ENCODE measurements around the gene TRAPPC3L. TPM values are rescaled to one million over a fixed set of nuclear protein-coding genes. Genes with fewer than 3 reads are reported as not detected.

Gene TRAPPC3L
- total and polyA plus RNA-seq, 9 of the 15 experiments (the other 6 are each of a cell fraction or from before 2014, with no cell fraction given): not detected

- peak; percentile 8; the same call in 1 of the 2 replicates for TF ChIP-seq MAFF (IDR thresholded peaks at IDR 0.05; ENCODE audit: low read length)
- no peak for TF ChIP-seq BRF2 (IDR thresholded peaks at IDR 0.05; ENCODE audit: borderline replicate concordance, insufficient read depth, insufficient read length)
- peak; percentile 65 for TF ChIP-seq ZNF316 (IDR thresholded peaks at IDR 0.05)
- no peak for TF ChIP-seq SREBF1 (IDR thresholded peaks at IDR 0.05; ENCODE audit: borderline replicate concordance, low read depth, low read length)
- TF ChIP-seq HOXB6 (CRISPR knock-in tag; IDR thresholded peaks at IDR 0.05; ENCODE audit: borderline replicate concordance): no peak
Observed at GRCh38 chr6:116536216-116536621, 9.3 kb downstream of the TRAPPC3L start (continued).

- no peak for TF ChIP-seq ZNF75A (CRISPR knock-in tag; IDR thresholded peaks at IDR 0.05)
- H3K4me1 ChIP-seq (replicated peaks in 1 of 2; ENCODE audit: control insufficient read depth in 2 of 2, insufficient read depth in 2 of 2, low read length in 2 of 2): no peaks in the 10 kb centered on the region
- ATAC-seq (no peak), DNase-seq (ENCODE audit: extremely low read depth in 1 of 4, low spot score in 3 of 4) (no peak), FAIRE-seq (no peak)
- CTCF ChIA-PET (ENCODE audit: low intra/inter-chr PET ratio): no interaction called here
- H3K9ac ChIP-seq (ENCODE audit: insufficient read depth in 1 of 2, low read depth in 2 of 2, low read length in 2 of 2): no peak overlapping the region
- H3K4me2 ChIP-seq (ENCODE audit: insufficient read depth, low read length): no peak overlapping the region
- H2AFZ ChIP-seq (ENCODE audit: low read depth, low read length): no peak overlapping the region
- no peaks in the 10 kb centered on the region for H3K36me3 ChIP-seq (ENCODE audit: control insufficient read depth, insufficient read depth, low read length)
- no peaks in the 10 kb centered on the region for H4K20me1 ChIP-seq (replicated peaks; ENCODE audit: control insufficient read depth, insufficient read depth, low read length)
- no peaks in the 10 kb centered on the region for H3K9me3 ChIP-seq (replicated peaks; ENCODE audit: control insufficient read depth, insufficient read depth, low read depth, low read length)
- no peak overlapping the region for H3K4me3 ChIP-seq
- POLR2A ChIA-PET: interaction anchor here (0.6 kb wide), 1 partner anchor 19 kb away, joined by 3 read pairs; no protein-coding TSS in a partner anchor
- no TSS peak for BruUV-seq (replicated peaks)
- H3K9me1 ChIP-seq (ENCODE audit: control insufficient read depth, insufficient read depth, low read length): no peaks in the 10 kb centered on the region
- H3K27me3 ChIP-seq (ENCODE audit: control insufficient read depth in 2 of 2, insufficient read depth in 2 of 2, low read length in 2 of 2): no peaks in the 10 kb centered on the region
- no peaks in the 10 kb centered on the region for H3K79me2 ChIP-seq (ENCODE audit: control insufficient read depth, insufficient read depth, low read length)
- no peak overlapping the region for H3K27ac ChIP-seq (ENCODE audit: extremely low read depth, low read depth, low read length)
- in situ Hi-C loops (cut with MboI): loop anchor here (10.0 kb wide), 1 partner anchor 270 kb away; no protein-coding TSS in a partner anchor
- intact Hi-C loops (cut with micrococcal nuclease): loop anchor here (5.0 kb wide), 2 partner anchors 97 to 432 kb away; no protein-coding TSS in a partner anchor
Observed at GRCh38 chr6:116535109-116535508, 10.4 kb downstream of the TRAPPC3L start.
